Middle frontal gyrus (tissue), 1 donor: ENCODE data around the gene HSPA1B.
"Not testable (repeated sequence)": the region's sequence is repeated elsewhere in the genome, so short reads cannot be mapped to it uniquely, and the experiment has no call there.

Source experiments
- DNase-seq: peaks from one replicate; pipeline ENCODE4 v3.0.0-alpha.2; 2015; ENCODE audit warnings: low spot score; ENCODE audit errors: extremely low spot score

HSPA1B gene

DNA sequence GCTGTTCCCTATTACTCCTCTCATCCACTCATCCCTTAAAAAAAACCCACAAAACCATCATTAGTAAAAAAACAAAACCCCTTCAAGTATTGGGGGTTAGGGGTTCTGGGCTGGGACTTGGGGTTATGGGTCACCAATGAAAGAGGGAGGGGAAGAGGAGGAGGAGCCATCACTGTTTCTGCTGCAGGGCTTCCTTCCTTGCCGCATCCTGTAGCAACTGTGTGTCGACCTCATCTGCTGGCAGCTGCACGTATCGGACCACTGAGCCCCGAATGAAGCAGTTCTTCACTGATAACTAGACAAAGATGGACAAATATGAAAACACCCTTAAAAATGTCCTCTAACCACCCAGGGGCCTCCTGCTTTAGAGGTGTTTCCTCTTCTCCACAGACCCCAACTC lies 29.9 kb upstream of the HSPA1B start:
- no peak for DNase-seq

- no peak for DNase-seq
These were observed 27.8 kb upstream of the HSPA1B start for GRCh38 chr6:31799781-31800180.

DNA sequence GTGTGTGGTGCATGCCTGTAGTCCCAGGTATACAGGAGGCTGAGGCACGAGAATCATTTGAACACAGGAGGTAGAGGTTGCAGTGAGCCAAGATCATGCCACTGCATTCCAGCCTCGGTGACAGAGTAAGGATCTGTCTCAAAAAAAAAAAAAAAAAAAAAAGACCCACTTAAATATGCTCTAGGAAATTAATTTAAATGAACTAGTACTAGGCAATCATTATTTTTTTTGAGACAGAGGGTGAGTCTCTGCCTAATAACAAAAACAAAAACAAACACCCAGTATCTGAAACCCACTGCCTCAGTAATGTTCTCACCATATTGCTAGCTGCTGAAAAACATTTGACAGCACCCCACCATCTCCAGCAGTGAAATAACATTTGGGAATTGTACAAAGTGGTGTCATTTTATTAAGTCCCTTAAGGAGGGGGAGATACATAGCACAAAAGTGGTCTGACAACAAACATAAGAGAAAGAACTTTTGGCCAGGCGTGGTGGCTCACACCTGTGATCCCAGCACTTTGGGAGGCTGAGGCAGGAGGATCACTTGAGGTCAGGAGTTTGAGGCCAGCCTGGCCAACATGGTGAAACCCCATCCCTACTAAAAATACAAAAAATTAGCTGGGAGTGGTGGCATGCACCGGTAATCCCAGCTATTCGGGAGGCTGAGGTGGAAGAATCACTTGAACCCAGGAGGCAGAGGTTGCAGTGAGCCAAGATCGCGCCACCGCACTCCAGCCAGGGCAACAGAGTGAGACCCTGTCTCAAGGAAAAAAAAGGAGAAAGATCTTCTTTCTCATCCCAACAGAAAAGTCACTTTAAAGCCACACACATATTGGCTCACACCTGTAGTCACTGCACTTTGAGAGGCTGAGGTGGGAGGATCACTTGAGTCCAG lies 26.3 kb upstream of the HSPA1B start:
- DNase-seq, result not testable (repeated sequence)

GRCh38 chr6:31805939-31806469 lies 21.5 kb upstream of the HSPA1B start:
- no peak for DNase-seq

GRCh38 chr6:31806470-31807272 lies 20.9 kb upstream of the HSPA1B start, which contains the start of gene LSM2:
Gene LSM2, minus strand, starts transcription at chr6:31806966. Its CDS starts 209 bp downstream, at chr6:31806757.
- DNase-seq, result peak; percentile 95

GRCh38 chr6:31808599-31808998 lies 18.9 kb upstream of the HSPA1B start:
- DNase-seq, result not testable (repeated sequence)

GRCh38 chr6:31811645-31812044 lies 15.9 kb upstream of the HSPA1B start:
- DNase-seq, result no peak

DNA sequence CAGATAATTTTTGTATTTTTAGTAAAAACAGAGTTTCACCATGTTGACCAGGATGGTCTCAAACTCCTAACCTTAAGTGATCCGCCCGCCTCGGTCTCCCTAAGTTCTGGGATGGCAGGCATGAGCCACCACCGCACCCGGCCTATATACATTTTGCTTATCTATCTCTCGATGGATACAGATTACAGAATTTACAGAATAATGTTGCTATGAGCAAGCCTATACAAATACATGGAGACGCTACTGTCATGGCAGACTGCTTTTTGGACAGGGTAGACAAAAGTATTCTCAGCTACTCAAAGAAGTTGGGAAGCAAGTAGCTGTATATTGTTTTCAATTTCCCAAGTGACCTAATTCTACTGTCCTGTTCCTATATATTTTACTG lies 14.1 kb upstream of the HSPA1B start:
- DNase-seq, result no peak

DNA sequence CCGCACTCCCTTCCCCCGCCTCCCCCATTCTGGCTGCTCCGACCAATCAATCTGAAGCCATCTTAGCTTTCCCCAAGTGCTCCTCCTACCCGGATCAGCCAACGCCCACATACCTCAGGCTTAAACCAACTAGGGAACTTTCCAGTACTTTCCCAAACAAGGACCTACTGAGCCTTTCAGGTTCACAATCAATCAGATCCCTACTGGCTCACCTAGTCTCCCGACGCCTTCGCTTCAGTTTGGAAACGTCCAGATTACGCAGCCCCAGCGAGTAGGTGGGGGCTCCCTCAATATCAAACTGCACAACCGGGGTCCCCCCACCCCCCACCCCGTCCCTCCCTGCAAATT lies 12.9 kb upstream of the HSPA1B start:
- peak; percentile 84 for DNase-seq

DNA sequence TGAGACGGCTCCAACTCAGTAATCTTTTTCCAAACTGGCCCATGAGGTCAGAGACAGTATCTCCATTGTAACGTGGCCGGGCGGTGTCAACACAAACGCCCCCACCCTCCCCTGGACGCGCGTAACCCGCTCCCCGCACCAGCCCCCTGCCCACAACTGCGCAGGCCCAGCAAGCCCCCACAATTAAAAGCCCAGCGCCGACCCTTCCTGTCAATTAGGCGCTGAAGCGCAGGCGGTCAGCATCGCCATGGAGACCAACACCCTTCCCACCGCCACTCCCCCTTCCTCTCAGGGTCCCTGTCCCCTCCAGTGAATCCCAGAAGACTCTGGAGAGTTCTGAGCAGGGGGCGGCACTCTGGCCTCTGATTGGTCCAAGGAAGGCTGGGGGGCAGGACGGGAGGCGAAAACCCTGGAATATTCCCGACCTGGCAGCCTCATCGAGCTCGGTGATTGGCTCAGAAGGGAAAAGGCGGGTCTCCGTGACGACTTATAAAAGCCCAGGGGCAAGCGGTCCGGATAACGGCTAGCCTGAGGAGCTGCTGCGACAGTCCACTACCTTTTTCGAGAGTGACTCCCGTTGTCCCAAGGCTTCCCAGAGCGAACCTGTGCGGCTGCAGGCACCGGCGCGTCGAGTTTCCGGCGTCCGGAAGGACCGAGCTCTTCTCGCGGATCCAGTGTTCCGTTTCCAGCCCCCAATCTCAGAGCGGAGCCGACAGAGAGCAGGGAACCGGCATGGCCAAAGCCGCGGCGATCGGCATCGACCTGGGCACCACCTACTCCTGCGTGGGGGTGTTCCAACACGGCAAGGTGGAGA lies 12.3 kb upstream of the HSPA1B start, which contains the start of the genes HSPA1A and HSPA1L:
TSS of gene HSPA1A (plus strand) at position 519 of the 814 bp plus-strand sequence. CDS start at position 733, 214 bp downstream.
TSS of gene HSPA1L (minus strand) at position 259 of the 814 bp plus-strand sequence. CDS start 3,311 bp downstream, outside the sequence.
- DNase-seq, result peak; percentile 92

- DNase-seq, result not testable (repeated sequence)
These were observed 10.2 kb upstream of the HSPA1B start for GRCh38 chr6:31817133-31817928.

DNA sequence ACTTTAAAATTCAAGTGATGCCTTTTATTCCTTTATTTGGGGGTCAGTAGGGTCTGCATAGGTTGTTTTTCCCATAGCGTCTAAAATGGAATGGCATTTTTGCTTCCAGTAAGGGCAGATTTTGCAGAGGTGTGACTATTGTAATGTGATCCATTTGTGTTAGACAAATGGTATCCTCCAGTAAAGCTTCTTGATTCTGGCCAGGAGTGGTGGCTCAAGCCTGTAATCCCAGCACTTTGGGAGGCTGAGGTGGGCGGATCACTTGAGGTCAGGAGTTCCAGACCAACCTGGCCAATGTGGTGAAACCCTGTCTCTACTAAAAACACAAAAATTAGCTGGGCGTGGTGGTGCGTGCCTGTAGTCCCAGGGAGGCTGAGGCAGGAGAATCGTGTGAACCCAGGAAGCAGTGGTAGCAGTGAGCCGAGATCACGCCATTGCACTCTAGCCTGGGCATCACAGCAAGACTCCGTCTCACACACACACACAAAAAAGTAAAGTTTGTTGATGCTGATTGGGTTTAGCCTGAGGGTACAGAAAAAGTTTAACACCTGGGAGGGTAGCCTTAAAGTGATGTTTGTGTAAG lies 9.5 kb upstream of the HSPA1B start:
- not testable (repeated sequence) for DNase-seq

DNA sequence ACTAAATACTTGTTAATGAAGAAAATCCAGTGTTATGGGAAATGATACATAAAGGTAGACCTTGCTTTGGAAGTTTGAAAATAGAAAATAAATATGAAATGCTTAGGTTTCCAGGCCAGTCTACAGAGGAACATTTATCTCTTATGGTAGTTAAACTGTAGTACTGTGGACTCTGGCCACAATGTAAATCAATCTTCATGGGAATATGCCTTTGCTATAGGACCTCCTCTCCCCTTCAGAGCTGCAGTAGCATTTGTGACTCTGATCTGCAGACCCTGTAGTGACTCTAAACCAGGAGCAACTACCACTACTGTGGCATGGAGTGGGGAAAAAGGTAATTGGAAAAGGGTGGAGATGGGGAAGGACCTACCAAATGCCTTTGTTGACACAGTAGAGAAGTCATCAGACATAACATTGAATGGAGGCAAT lies 7.7 kb upstream of the HSPA1B start:
- no peak for DNase-seq

GRCh38 chr6:31820399-31820798 lies 7.1 kb upstream of the HSPA1B start:
- DNase-seq, result not testable (repeated sequence)

DNA sequence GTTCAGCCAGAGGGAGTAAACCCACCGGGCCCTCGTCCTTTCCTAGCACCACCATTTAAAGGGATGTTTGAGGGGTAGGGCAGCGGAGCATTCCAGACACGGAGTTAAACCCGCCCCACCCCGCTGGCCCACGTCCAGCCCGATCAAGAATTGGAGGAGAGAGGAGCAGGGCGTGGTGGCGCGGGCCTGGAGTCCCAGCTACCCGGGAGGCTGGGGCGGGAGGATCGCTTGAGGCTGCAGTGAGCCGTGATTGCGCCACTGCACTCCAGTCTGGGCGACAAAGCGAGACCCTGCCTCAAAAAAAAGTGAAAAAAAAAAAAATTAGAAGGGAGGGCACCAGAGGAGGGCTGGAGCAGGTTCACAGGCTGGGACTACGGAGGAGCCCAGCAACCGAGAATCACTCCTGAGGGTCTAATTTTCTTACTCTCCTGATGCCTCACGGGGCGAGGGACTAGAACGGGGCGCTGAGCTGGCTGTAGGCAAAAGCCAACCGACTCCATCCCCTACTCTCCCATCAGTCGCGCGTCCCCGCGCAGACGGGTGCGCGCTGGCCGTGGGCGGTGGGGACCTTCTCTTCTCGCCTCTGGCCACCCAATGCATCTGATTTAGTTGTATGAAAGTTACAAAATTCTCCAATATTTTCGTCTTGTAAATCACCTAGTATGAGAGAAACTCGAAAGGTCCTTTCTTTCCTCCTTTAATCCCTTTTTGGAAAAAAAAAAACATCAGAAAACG lies 6.1 kb upstream of the HSPA1B start:
- DNase-seq, result peak; percentile 53

DNA sequence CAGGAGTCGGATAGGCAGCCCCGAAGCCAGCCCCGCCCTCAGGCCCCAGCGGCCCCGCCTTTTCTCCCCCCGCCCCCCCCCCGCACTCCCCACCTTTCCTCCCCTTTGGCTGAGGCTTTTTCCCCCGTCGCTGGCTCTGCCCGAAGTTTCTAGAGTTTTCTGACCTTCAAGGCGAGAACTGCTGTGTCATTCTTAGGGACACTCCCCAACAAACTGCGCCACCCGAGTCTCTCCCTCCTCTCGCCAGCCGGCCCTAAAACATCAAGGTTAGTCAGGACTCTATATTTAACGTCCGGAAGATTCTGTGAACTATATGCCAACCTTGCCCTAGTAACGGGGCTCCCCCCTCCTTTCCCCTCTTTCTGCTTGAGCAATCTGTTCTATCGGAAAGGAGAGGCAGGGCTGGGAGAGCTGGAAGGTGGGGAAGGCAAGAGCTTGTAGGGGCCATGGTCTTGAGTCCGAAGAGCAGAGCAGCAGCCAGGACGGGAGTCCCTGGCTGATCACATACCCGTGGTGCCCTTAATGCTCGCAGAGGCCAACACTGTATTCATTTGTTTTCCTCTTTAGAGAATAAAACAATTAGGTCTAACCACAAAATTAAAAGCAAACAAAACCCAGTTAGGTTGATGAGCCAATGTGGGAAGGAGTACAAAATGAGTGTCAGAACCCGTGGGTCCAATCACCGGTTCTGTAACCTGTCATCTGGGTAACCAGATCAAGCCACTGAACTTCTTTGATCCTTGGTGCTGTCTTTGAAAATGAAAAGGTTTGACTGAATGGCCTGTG lies 5.3 kb upstream of the HSPA1B start:
- DNase-seq, result peak; percentile 59

DNA sequence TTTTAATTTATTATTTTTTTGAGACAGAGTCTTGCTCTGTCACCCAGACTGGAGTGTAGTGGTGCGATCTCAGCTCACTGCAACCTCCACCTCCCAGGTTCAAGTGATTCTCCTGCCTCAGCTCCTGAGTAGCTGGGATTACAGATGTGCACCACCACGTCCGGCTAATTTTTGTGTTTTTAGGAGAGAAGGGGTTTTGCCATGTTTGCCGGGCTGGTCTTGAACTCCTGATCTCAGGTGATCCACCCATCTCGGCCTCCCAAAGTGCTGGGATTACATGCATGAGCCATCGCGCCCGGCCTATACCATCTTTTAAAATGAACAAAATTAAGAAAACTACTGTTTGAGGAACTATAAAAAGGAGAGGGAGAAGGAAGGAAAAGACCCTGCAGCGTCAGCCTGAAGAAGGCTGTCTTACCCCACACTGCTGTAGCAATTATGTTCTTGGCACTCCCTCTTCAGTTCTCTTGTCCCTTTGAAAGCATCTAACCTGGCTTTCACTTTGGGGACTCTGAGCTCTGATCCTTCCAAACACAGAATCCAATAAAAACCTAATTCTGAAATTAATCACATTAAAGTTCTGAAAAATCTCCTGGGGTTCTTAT lies 3.8 kb upstream of the HSPA1B start:
- DNase-seq, result not testable (repeated sequence)

- no peak for DNase-seq
These were observed 2.0 kb upstream of the HSPA1B start for GRCh38 chr6:31825553-31825952.
